ENCODE data around the gene MCC.
"Not testable (repeated sequence)": the region's sequence is repeated elsewhere in the genome, so short reads cannot be mapped to it uniquely, and the experiment has no call there.

The MCC gene

GRCh38 chr5:113490317-113490716, 2.1 kb upstream of the MCC start:
- no peak for DNase-seq (ENCODE audit: low read depth, low spot score)

- peak; percentile 11 for DNase-seq (ENCODE audit: low read depth, low spot score)
Measured at GRCh38 chr5:113489299-113489698, 1.0 kb upstream of the MCC start.

- DNase-seq (ENCODE audit: low read depth, low spot score) = no peak
Measured at GRCh38 chr5:113488645-113489184, 462 bp upstream of the MCC start.

DNA sequence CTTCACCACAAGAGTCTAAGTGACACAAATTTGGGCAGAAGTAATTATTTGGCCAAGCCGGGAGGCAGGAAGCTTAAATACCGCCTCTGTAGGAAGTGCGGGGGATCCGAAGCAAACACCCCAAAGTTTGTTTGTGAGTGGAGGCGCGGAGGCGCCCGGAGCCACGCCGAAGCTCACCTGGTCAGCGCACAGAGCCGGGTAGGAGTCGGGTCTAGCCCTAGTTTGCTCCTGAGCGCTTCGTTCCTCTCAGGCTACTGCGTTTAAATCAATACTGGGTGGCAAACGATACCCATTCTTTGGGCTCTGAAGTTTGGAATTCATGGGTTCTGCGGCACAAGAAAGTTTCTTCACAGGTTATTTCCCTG, 855 bp downstream of the MCC start:
- DNase-seq (ENCODE audit: low read depth, low spot score) = peak; percentile 31

- no peak for DNase-seq (ENCODE audit: low read depth, low spot score)
Measured at GRCh38 chr5:113480243-113480642, 8.0 kb downstream of the MCC start.

GRCh38 chr5:113478691-113479090, 9.6 kb downstream of the MCC start:
- no peak for DNase-seq (ENCODE audit: low read depth, low spot score)

- DNase-seq (ENCODE audit: low read depth, low spot score) = peak; percentile 44
Measured at GRCh38 chr5:113474100-113474728, 14.0 kb downstream of the MCC start.

DNA sequence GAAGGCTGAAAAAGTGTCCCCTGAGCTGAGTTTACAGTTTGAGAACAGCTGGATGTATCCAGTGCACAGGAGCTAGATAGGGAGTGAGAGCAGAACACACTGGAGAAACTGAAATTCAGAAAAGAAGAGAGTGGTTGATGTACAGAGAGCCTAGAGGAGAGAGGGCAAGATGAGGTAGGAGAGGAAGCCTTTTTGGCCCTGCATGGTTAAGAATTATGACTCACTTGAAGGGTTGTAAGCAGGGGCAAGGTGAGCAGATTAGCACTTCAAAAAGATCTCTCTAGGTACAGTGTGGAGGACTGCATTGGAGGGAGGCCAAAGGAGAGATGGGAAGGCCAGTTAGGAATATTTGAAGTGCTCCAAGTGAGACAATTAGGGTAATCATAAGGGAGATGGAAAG, 25.2 kb downstream of the MCC start:
- DNase-seq (ENCODE audit: low read depth, low spot score) = no peak

GRCh38 chr5:113457106-113457505, 31.1 kb downstream of the MCC start:
- DNase-seq (ENCODE audit: low read depth, low spot score) = not testable (repeated sequence)

GRCh38 chr5:113452941-113453340, 35.3 kb downstream of the MCC start:
- DNase-seq (ENCODE audit: low read depth, low spot score) = no peak

DNA sequence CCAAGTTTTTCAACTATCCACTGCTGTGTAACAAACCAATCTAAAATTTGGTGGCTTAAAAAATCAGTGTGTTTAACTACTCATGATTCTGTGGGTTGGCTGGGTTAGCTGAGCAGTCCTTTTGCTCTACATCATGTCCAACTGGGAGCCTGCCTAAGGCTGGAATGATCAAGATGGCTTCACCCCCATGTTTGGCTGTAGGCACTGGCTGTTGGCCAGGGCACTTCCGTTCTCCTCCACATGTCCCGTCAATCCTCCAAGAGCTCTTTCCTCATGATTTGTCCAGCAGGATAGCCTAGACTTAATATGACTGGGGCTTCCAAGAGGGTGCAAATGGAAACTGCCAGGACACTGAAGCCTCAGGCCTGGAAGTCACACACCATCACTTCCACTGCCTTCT, 36.5 kb downstream of the MCC start:
- no peak for DNase-seq (ENCODE audit: low read depth, low spot score)

GRCh38 chr5:113450929-113451328, 37.3 kb downstream of the MCC start:
- no peak for DNase-seq (ENCODE audit: low read depth, low spot score)

DNA sequence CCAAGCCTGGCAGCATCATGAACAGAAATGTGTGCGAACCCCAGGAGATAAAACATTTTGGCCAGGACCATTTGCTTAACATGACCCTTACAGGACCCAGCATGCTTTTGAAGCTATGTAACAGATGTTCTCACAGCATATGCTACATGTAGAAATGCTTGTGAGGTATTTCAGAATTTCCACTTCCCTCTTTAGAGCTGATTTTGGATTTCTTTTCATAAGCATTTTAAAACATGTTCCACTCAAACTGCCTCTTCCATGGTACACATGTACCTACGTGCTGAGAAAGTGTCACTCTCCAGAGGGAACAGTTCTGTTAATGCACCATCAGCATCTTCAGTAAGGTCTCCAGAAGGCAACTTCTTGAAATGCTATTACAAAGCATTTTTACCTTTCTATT, 37.8 kb downstream of the MCC start:
- DNase-seq (ENCODE audit: low read depth, low spot score) = no peak

DNA sequence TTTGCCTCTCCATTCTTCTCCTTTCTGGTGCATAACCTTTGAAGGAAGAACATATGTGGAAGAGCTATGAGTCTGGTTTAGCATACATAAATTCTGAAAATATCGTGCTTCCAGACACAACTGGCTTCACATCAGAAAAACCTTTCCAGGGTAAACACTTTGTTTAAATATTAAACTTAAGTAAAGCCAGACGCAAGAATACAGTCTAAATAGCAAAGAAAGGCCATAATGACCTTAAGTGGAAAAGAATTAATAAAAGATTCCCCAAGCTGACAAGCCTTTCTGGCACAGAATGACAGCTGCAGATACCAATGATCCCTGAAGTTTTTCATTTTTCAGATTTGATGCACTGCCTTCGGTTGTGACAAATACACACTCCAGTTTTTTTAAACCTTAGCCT, 40.0 kb downstream of the MCC start:
- no peak for DNase-seq (ENCODE audit: low read depth, low spot score)

- DNase-seq (ENCODE audit: low read depth, low spot score) = peak; percentile 27
Measured at GRCh38 chr5:113447498-113448050, 40.7 kb downstream of the MCC start.

DNA sequence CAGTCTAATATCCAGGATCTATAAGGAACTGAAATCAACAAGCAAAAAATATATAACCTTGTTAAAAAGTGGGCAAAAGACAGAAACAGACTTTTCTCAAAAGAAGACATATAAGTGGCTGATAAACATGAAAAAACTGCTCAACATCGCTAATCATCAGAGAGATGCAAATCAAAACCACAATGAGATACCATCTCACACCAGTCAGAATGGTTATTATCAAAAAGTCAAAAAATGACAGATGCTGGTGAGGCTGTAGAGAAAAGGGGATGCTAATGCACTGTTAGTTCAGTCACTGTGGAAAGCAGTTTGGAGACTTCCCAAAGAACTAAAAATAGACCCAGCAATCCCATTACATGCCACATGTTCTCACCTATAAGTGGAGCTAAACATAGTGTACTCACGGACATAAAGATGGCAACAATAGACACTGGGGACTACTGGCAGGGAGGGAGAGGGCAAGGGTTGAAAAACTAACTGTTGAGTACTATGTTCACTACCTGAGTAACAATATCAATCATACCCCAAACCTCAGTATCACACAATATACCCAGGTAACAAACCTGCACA, 41.8 kb downstream of the MCC start:
- DNase-seq (ENCODE audit: low read depth, low spot score) = no peak

- DNase-seq (ENCODE audit: low read depth, low spot score) = no peak
Measured at GRCh38 chr5:113437111-113437510, 51.1 kb downstream of the MCC start.

GRCh38 chr5:113435575-113435974, 52.7 kb downstream of the MCC start:
- no peak for DNase-seq (ENCODE audit: low read depth, low spot score)

DNA sequence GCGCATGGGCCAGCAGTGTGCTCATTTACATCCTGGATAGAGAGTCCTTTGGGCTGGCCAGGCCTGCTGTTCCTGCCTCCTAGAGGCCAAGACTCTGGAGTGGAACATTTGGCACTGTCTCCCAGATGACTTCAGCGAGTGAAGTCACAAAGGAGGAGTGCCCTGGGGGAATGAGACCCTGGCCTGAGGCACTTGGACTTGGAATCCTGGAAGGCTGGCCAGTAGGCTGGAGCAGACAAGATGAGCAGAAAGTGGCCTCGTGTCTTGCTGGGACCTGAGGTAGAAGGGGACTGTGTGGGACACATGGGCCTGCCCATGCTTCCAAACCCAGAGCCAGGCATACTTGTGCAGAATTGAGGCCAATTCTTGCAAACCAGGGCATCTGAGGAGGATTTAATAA, 53.4 kb downstream of the MCC start, which contains the start of gene TSSK1B:
TSS of gene TSSK1B (minus strand) at position 101 of the 400 bp plus-strand sequence. CDS start 150 bp downstream, outside the sequence.
- no peak for DNase-seq (ENCODE audit: low read depth, low spot score)

DNA sequence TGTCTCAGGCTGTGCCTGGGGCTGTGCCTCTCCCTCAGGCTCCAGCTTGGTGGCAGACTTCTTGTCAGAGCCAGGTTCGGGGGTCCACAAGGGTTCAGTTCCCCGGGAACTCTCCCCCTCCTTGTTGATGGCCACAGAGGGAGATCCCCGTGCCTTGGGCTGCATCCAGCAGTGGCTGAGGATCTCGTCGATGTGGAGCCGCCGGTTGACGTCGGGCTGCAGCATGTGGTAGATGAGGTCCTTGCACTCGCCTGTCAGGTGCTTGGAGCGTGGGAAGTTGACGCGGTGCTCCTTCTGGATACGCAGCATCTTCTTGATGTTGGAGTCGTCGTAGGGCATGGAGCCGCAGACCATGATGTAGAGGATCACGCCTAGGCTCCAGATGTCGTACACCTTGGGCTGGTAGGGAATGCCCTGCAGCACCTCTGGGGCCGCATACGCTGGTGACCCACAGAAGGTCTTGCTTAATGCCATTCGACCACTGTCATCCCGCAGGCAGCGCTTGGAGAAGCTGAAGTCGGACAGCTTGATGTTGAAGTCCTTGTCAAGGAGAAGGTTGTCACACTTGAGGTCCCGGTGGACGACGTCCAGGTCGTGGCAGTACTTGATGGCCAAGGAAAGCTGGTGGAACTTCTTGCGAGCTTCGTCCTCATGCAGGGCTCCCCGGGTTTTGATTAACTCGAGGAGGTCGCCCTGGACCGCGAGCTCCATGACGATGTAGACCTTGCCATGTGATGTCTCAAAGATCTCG, 54.2 kb downstream of the MCC start:
- DNase-seq (ENCODE audit: low read depth, low spot score) = no peak

- DNase-seq (ENCODE audit: low read depth, low spot score) = no peak
Measured at GRCh38 chr5:113433071-113433470, 55.2 kb downstream of the MCC start.

GRCh38 chr5:113427871-113428574, 60.2 kb downstream of the MCC start:
- DNase-seq (ENCODE audit: low read depth, low spot score) = no peak
